ENCODE data around the gene JAML.

Gene JAML

GRCh38 chr11:118167906-118168305 is 56.9 kb downstream of the JAML start:
- DNase-seq (ENCODE audit: low read depth) = no peak

- no peak for DNase-seq (ENCODE audit: low read depth)
Observed at GRCh38 chr11:118167253-118167652, 57.6 kb downstream of the JAML start.

- DNase-seq (ENCODE audit: low read depth) = no peak
Observed at GRCh38 chr11:118166641-118167040, 58.2 kb downstream of the JAML start.

- DNase-seq (ENCODE audit: low read depth) = no peak
Observed at GRCh38 chr11:118164885-118165284, 59.9 kb downstream of the JAML start.

GRCh38 chr11:118163494-118163893 is 61.3 kb downstream of the JAML start:
- no peak for DNase-seq (ENCODE audit: low read depth)

GRCh38 chr11:118162846-118163245 is 62.0 kb downstream of the JAML start:
- no peak for DNase-seq (ENCODE audit: low read depth)

- DNase-seq (ENCODE audit: low read depth) = no peak
Observed at GRCh38 chr11:118161786-118162185, 63.0 kb downstream of the JAML start.

GRCh38 chr11:118157186-118157895 is 67.5 kb downstream of the JAML start:
- no peak for DNase-seq (ENCODE audit: low read depth)

- DNase-seq (ENCODE audit: low read depth) = peak; percentile 16
Observed at GRCh38 chr11:118156531-118157185, 68.2 kb downstream of the JAML start.

GRCh38 chr11:118155776-118156530 is 68.9 kb downstream of the JAML start:
- DNase-seq (ENCODE audit: low read depth) = no peak

GRCh38 chr11:118154641-118155040 is 70.2 kb downstream of the JAML start:
- DNase-seq (ENCODE audit: low read depth) = no peak

GRCh38 chr11:118153976-118154375 is 70.8 kb downstream of the JAML start:
- no peak for DNase-seq (ENCODE audit: low read depth)

GRCh38 chr11:118153516-118153915 is 71.3 kb downstream of the JAML start:
- no peak for DNase-seq (ENCODE audit: low read depth)

GRCh38 chr11:118152552-118153471 is 72.0 kb downstream of the JAML start, which contains the start of gene SCN4B:
Gene SCN4B (minus strand): TSS chr11:118152823. CDS start chr11:118152673, 150 bp downstream.
- DNase-seq (ENCODE audit: low read depth) = peak; percentile 47

GRCh38 chr11:118152020-118152551 is 72.7 kb downstream of the JAML start:
- no peak for DNase-seq (ENCODE audit: low read depth)

- no peak for DNase-seq (ENCODE audit: low read depth)
Observed at GRCh38 chr11:118151431-118151830, 73.4 kb downstream of the JAML start.

GRCh38 chr11:118149493-118149892 is 75.3 kb downstream of the JAML start:
- no peak for DNase-seq (ENCODE audit: low read depth)

- no peak for DNase-seq (ENCODE audit: low read depth)
Observed at GRCh38 chr11:118148856-118149255, 76.0 kb downstream of the JAML start.

GRCh38 chr11:118148240-118148639 is 76.6 kb downstream of the JAML start:
- DNase-seq (ENCODE audit: low read depth) = no peak

- DNase-seq (ENCODE audit: low read depth) = no peak
Observed at GRCh38 chr11:118147502-118147901, 77.3 kb downstream of the JAML start.

GRCh38 chr11:118146554-118146953 is 78.3 kb downstream of the JAML start:
- no peak for DNase-seq (ENCODE audit: low read depth)

All from ELR (cell line).